Keratinocyte (primary cell): ENCODE measurements around the gene MLNR.

Source experiments
- CTCF ChIP-seq, 3 experiments: IDR thresholded peaks in 1 of 3; conservative IDR thresholded peaks in 1 of 3; optimal IDR thresholded peaks in 1 of 3; 2 replicates in 2 of 3; 3 replicates in 1 of 3; pipeline versions ENCODE3 to v1.5.1; 2011; ENCODE audit warnings: low read length in 3 of 3, mild to moderate bottlenecking in 3 of 3, moderate library complexity in 2 of 3, control low read depth in 1 of 3, inconsistent platforms in 1 of 3; ENCODE audit not compliant: insufficient read depth in 2 of 3; ENCODE audit errors: extremely low read depth in 1 of 3
- EZH2 ChIP-seq: IDR thresholded peaks from one replicate; pipeline ENCODE4 v1.6.1; 2012; ENCODE audit warnings: inconsistent platforms, mild to moderate bottlenecking, low read length, moderate library complexity

- TF ChIP-seq CTCF (optimal IDR thresholded peaks at IDR 0.05 in 1 of 3, IDR thresholded peaks at IDR 0.05 in 1 of 3, conservative IDR thresholded peaks at IDR 0.05 in 1 of 3; ENCODE audit: extremely low read depth in 1 of 3, insufficient read depth in 2 of 3, low read length in 3 of 3) (peak; percentile 58 to 70 (median 67)), EZH2 (no peak)
These were observed 19.9 kb downstream of the MLNR start for GRCh38 chr13:49240017-49240416.
